Lower leg skin (tissue), 4 donors: ENCODE data around the gene BAIAP2. TPM values are rescaled to one million over a fixed set of nuclear protein-coding genes. Genes with fewer than 3 reads are reported as not detected.
"Not testable (repeated sequence)": the region's sequence is repeated elsewhere in the genome, so short reads cannot be mapped to it uniquely, and the experiment has no call there.

Source experiments
- DNase-seq, 2 donors: peaks; one replicate each; pipeline ENCODE4 v3.0.0-alpha.2; 2019; ENCODE audit warnings: low spot score in 2 of 2
- H3K4me3 ChIP-seq: fragments of 200-600 bp; sonication (generic); 2 replicates; pipeline ENCODE4 v1.5.1; 2017; ENCODE audit warnings: mild to moderate bottlenecking, low read depth; ENCODE audit not compliant: poor library complexity, severe bottlenecking
- POLR2A ChIP-seq, 2 donors: fragments of 450-650 bp; IDR thresholded peaks; one replicate each; pipeline ENCODE4 v1.6.1; 2016 to 2017; ENCODE audit warnings: antibody characterized with exemption in 2 of 2, mild to moderate bottlenecking in 1 of 2, moderate library complexity in 1 of 2
- WGBS, 2 donors: methylation state at CpG; one replicate each; pipeline ENCODE4 v1.1.5; 2018; 5-methylcytosine and 5-hydroxymethylcytosine counted together
- intact Hi-C: fragments of 100-400 bp; cut with DNase I; formaldehyde crosslinking; loops from one replicate; pipeline ENCODE4 v1.15.0; 2023; ENCODE audit warnings: low total_unique reads
- total RNA-seq, 4 donors: library from RNA; depleted of rRNA; stranded (reverse); fragments of >200 nt; gene quantifications; one replicate each; pipeline ENCODE4 v1.1.0, GENCODE V29; 2016
- TF ChIP-seq, protein P1 (sequence below), 3 donors: fragments of 450-650 bp; IDR thresholded peaks; one replicate each; pipeline ENCODE4 v1.5.1; 2016; ENCODE audit warnings: antibody characterized with exemption in 3 of 3, mild to moderate bottlenecking in 3 of 3, moderate library complexity in 2 of 3

Gene BAIAP2
- total RNA-seq, 4 donors from 2014 or later, result 190 to 308 (median 224) TPM

DNA sequence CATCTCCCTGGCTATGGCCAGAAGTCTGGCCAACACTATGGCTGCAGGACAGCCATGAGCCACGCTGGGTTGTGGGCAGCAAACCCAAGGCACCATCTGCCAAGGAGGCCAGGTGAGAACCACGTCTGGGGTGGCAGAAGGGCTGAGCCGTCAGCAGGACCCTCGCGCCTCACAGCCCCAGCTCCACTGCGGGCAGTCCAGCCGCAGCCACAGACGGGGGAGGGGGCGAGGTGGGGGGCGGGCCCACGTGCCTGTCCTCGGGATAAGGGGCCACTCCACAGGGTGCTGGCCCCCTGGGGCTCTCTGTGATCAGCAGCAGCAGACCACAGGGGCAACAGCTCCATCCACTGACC, 6.5 kb upstream of the BAIAP2 start:
- intact Hi-C loops, result loop anchor here (10.0 kb wide), 1 partner anchor 206 kb away; the partner anchor contains the start of genes NDUFAF8 and TEPSIN
- H3K4me3 ChIP-seq, result no peak overlapping the region
- WGBS, 2 donors, result 50 to 61% methylated on average over 8 to 10 of the region's 12 CpGs
- TF ChIP-seq POLR2A (IDR thresholded peaks at IDR 0.05), result no peak
- TF ChIP-seq, protein P1, sequence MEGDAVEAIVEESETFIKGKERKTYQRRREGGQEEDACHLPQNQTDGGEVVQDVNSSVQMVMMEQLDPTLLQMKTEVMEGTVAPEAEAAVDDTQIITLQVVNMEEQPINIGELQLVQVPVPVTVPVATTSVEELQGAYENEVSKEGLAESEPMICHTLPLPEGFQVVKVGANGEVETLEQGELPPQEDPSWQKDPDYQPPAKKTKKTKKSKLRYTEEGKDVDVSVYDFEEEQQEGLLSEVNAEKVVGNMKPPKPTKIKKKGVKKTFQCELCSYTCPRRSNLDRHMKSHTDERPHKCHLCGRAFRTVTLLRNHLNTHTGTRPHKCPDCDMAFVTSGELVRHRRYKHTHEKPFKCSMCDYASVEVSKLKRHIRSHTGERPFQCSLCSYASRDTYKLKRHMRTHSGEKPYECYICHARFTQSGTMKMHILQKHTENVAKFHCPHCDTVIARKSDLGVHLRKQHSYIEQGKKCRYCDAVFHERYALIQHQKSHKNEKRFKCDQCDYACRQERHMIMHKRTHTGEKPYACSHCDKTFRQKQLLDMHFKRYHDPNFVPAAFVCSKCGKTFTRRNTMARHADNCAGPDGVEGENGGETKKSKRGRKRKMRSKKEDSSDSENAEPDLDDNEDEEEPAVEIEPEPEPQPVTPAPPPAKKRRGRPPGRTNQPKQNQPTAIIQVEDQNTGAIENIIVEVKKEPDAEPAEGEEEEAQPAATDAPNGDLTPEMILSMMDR (IDR thresholded peaks at IDR 0.05), result no peak
- no peak for DNase-seq

DNA sequence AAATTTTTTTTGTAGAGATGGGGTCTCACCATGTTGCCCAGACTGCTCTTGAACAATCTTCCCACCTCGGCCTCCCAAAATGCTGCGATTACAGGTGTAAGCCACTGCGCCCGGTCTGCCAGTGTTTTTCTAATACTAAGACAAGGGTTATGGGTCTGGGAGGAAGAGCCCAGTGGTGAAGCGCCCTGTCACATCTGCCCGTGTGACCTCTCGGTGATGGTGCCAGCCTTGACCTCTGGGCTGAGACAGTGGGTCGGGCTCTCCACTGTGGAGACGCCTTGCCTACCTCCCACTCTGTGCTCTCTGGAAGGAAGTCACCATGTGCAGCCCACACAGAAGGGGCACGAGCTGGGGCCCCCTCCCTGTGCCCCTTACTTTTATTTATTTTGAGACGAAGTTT, 5.1 kb upstream of the BAIAP2 start:
- 88 to 94% methylated on average over 11 of the region's 11 CpGs for WGBS, 2 donors
- TF ChIP-seq, protein P1 (IDR thresholded peaks at IDR 0.05), result no peak
- no peak for DNase-seq
- intact Hi-C loops, result loop anchor here (10.0 kb wide), 1 partner anchor 205 kb away; the partner anchor contains the start of genes NDUFAF8 and TEPSIN
- no peak overlapping the region for H3K4me3 ChIP-seq

DNA sequence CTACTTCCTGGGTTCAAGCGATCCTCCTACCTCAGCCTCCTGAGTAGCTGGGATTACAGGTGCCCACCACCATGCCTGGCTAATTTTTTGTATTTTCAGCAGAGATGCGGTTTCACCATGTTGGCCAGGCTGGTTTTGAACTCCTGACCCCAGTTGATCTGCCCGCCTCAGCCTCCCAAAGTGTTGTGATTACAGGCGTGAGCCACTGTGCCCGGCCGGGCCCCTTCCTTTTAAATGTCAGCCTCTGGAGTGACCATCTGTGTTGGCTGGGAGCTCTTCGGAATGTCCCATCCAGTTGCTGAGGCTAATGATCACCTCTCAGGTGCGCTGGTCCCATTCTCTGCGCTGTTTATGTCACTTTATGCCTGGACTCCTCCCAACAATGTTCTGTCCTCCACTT, 4.6 kb upstream of the BAIAP2 start:
- DNase-seq, H3K4me3 ChIP-seq, intact Hi-C loops: not testable (repeated sequence)
- 93 to 98% methylated on average over 9 of the region's 9 CpGs for WGBS, 2 donors

DNA sequence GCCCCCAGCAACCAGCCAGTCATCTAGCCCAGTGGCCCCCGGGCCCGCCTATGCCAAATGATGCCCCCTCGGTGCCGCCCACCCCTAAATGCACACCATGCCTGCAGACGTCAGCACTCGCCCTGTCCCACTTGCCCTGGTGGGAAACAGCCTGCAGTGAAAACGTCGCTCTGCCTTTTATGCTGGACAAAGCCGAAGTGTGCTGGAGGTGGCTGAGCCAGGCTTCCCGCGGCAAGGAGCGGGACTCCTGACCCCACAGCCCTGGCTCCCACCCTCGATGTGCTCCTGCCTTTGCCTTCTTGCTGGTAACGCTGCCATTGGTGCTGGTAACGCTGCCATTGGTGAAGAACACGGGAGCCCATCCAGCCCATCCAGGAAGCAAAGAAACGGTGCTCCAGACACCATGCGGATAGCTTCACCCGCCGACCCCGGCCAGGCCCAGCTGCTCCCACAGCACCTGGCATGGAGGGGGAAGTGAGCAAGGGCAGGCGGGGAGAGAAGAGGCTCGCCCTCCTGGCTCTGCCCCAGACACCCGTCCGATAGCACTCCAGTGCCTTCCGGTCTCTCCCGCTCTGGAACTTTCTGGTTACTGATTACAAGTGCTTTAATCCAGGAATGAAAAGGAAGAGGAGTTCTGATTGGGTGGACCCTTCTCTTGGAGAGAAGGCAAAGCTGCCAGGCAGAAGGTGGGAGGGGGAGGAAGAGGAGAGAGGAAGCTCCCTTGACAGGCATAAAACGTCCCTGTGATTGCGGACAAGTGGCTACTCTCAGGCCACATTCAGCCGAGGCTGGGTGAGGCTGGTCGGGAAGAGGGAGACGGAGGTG, 4.0 kb upstream of the BAIAP2 start:
- DNase-seq, result no peak
- WGBS, 2 donors, result 79 to 81% methylated on average over 28 to 32 of the region's 32 CpGs
- TF ChIP-seq, protein P1 (IDR thresholded peaks at IDR 0.05), result no peak
- TF ChIP-seq POLR2A (IDR thresholded peaks at IDR 0.05), result no peak
- intact Hi-C loops, result no loop called here
- no peak overlapping the region for H3K4me3 ChIP-seq

DNA sequence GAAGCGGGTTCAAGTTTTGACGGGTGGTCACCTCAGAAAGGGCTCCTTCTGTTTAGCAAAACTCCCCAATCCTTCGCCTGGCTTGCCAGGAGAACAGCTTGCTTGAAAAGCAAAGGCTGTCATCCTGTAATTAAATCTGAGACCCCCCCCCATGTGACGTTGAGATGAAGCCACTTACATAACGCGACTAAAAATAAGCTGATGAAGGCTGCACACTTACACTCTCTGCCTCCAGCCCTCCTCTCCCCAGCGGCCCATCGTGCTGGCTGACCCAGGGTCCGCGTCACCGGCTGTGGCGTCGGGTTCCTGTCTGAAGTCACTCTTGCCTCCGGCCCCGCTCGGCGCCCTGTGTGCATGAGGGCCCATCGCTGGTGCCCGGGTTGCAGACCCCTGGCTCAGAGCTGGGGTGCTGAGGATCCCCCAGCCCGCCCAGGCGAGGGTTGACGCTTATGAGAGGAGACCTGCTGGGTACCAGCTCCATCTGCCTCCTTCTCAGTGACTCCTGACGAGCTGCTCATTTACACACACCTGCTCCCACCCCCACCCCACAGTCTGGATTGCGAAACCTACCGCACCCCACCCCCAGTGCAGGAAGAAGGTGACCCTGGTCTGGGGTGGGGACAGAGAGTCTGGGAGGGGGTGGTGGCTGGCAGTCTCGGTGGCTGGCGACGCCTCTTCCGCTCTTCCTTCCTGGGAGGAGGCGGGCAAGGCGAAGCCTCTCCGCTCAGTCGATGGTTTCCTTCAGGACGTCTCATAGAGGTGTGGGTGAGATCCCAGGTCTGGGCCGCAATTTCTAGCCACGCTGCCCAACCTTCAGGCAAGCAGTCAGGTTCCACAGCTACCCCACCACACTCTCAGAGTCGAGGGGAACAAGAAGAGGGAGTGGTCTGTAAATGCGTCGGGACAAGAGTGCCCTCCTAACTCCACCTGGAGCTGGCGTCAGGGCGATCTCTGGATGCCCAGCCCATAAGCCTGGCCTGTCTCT, 3.1 kb upstream of the BAIAP2 start:
- no peak overlapping the region for H3K4me3 ChIP-seq
- TF ChIP-seq, protein P1 (IDR thresholded peaks at IDR 0.05), result no peak
- TF ChIP-seq POLR2A (IDR thresholded peaks at IDR 0.05), result no peak
- intact Hi-C loops, result no loop called here
- WGBS, 2 donors, result 87% methylated on average over 34 to 41 of the region's 41 CpGs
- DNase-seq, result no peak
